Natural killer cell treated with Interleukin-12 subunit alpha and Interleukin-12 subunit beta and Interleukin-15 and Interleukin-18, amount 100 ng/mL, for 72 hours (primary cell): ENCODE measurements around the gene MYL2. TPM values are rescaled to one million over a fixed set of nuclear protein-coding genes. Genes with fewer than 3 reads are reported as not detected.
"Not testable (repeated sequence)": the region's sequence is repeated elsewhere in the genome, so short reads cannot be mapped to it uniquely, and the experiment has no call there.

ENCODE experiments used
- ATAC-seq, 2 donors: fragments of 150-1000 bp; cut with Tn5 transposase in 1 of 2; sonication (Bioruptor Pico), chemical (Tn5 transposase) in 1 of 2; 2 replicates each; pipeline ENCODE4 v1.10.0; 2021
- DNase-seq: peaks from one replicate; pipeline ENCODE4 v3.0.0; 2022; ENCODE audit warnings: low spot score
- H3K27ac Mint-ChIP-seq, 2 donors: 1 replicate in 1 of 2; 2 replicates in 1 of 2; pipeline ENCODE4 v1.8.0; 2022; ENCODE audit warnings: mixed read lengths in 2 of 2, mild to moderate bottlenecking in 1 of 2, moderate library complexity in 1 of 2
- H3K27me3 Mint-ChIP-seq, 2 donors: 1 replicate in 1 of 2; 2 replicates in 1 of 2; pipeline ENCODE4 v1.8.0; 2022; ENCODE audit warnings: mixed read lengths in 2 of 2
- H3K36me3 Mint-ChIP-seq: one replicate; pipeline ENCODE4 v1.8.0; 2022; ENCODE audit warnings: mixed read lengths
- H3K4me1 Mint-ChIP-seq, 2 donors: 1 replicate in 1 of 2; 2 replicates in 1 of 2; pipeline ENCODE4 v1.8.0; 2022; ENCODE audit warnings: low read depth in 2 of 2, mixed read lengths in 2 of 2, mild to moderate bottlenecking in 1 of 2
- H3K4me3 Mint-ChIP-seq: one replicate; pipeline ENCODE4 v1.8.0; 2022; ENCODE audit warnings: mixed read lengths
- H3K9me3 Mint-ChIP-seq: 2 replicates; pipeline ENCODE4 v1.8.0; 2022; ENCODE audit warnings: mixed read lengths
- total RNA-seq, 2 donors: library from RNA; stranded (reverse); gene quantifications; one replicate each; pipeline ENCODE4 v1.2.3, GENCODE V29; 2022

MYL2 gene
- not detected for total RNA-seq

- Mint-ChIP-seq H3K27me3 (peaks cover 2 to 12% of the 10 kb centered on the region in 2 donors), H3K36me3 (no peaks in the 10 kb centered on the region), H3K27ac (no peak within 1 kb of the TSS), H3K9me3 (no peaks in the 10 kb centered on the region), H3K4me1 (peaks cover 0 to 3% of the 10 kb centered on the region in 2 donors), H3K4me3 (no peak within 1 kb of the TSS)
- ATAC-seq = no peak
- DNase-seq = no peak
Observed at GRCh38 chr12:110920324-110920910, at the start of gene MYL2. TSS of gene MYL2 (minus strand) at chr12:110920579. CDS start at chr12:110920529, 50 bp downstream.

- H3K4me1 Mint-ChIP-seq = no peaks in the 10 kb centered on the region
- H3K27me3 Mint-ChIP-seq = peaks cover 16 to 18% of the 10 kb centered on the region in 2 donors
- H3K4me3 Mint-ChIP-seq = no peak overlapping the region
- ATAC-seq (no peak), DNase-seq (no peak)
- H3K9me3 Mint-ChIP-seq = no peaks in the 10 kb centered on the region
- no peak overlapping the region for H3K27ac Mint-ChIP-seq
- H3K36me3 Mint-ChIP-seq = no peaks in the 10 kb centered on the region
Observed at GRCh38 chr12:110966081-110966760, 45.8 kb upstream of the MYL2 start.

- H3K27me3 Mint-ChIP-seq = peaks cover 16 to 23% of the 10 kb centered on the region in 2 donors
- no peaks in the 10 kb centered on the region for H3K9me3 Mint-ChIP-seq
- H3K4me3 Mint-ChIP-seq = no peak overlapping the region
- H3K36me3 Mint-ChIP-seq = no peaks in the 10 kb centered on the region
- H3K4me1 Mint-ChIP-seq = no peaks in the 10 kb centered on the region
- no peak for DNase-seq
- no peak for ATAC-seq
- H3K27ac Mint-ChIP-seq = no peak overlapping the region
Observed at GRCh38 chr12:110965574-110965973, 45.2 kb upstream of the MYL2 start.

- H3K4me3 Mint-ChIP-seq = no peak overlapping the region
Observed at GRCh38 chr12:110960795-110961194, 40.4 kb upstream of the MYL2 start.

GRCh38 chr12:110957652-110958051 is 37.3 kb upstream of the MYL2 start:
- H3K27ac Mint-ChIP-seq = no peak overlapping the region
- ATAC-seq (no peak), DNase-seq (no peak)
- no peaks in the 10 kb centered on the region for H3K9me3 Mint-ChIP-seq
- H3K27me3 Mint-ChIP-seq = peaks cover 10 to 30% of the 10 kb centered on the region in 2 donors
- H3K4me3 Mint-ChIP-seq = no peak overlapping the region
- no peaks in the 10 kb centered on the region for H3K4me1 Mint-ChIP-seq
- no peaks in the 10 kb centered on the region for H3K36me3 Mint-ChIP-seq

More at GRCh38 chr12:110960795-110961194, 40.4 kb upstream of the MYL2 start:
- no peak for DNase-seq
- no peak for ATAC-seq
- H3K4me1 Mint-ChIP-seq = no peaks in the 10 kb centered on the region
- no peaks in the 10 kb centered on the region for H3K9me3 Mint-ChIP-seq
- peaks cover 16 to 32% of the 10 kb centered on the region in 2 donors for H3K27me3 Mint-ChIP-seq
- no peak overlapping the region for H3K27ac Mint-ChIP-seq
- no peaks in the 10 kb centered on the region for H3K36me3 Mint-ChIP-seq

- ATAC-seq (no peak), DNase-seq (no peak)
- Mint-ChIP-seq H3K9me3 (no peaks in the 10 kb centered on the region), H3K36me3 (no peaks in the 10 kb centered on the region), H3K27ac (no peak overlapping the region), H3K4me3 (no peak overlapping the region), H3K27me3 (peaks cover 9 to 30% of the 10 kb centered on the region in 2 donors), H3K4me1 (no peaks in the 10 kb centered on the region)
Observed at GRCh38 chr12:110957159-110957558, 36.8 kb upstream of the MYL2 start.

GRCh38 chr12:110950867-110951266 is 30.5 kb upstream of the MYL2 start:
- H3K9me3 Mint-ChIP-seq, H3K4me3 Mint-ChIP-seq, H3K4me1 Mint-ChIP-seq, DNase-seq, ATAC-seq, H3K36me3 Mint-ChIP-seq, H3K27me3 Mint-ChIP-seq, H3K27ac Mint-ChIP-seq: not testable (repeated sequence)

- not testable (repeated sequence) for DNase-seq, H3K27me3 Mint-ChIP-seq, H3K27ac Mint-ChIP-seq, ATAC-seq, H3K9me3 Mint-ChIP-seq, H3K4me1 Mint-ChIP-seq, H3K4me3 Mint-ChIP-seq, H3K36me3 Mint-ChIP-seq
Observed at GRCh38 chr12:110950466-110950865, 30.1 kb upstream of the MYL2 start.

GRCh38 chr12:110948041-110948440 is 27.7 kb upstream of the MYL2 start:
- H3K4me1 Mint-ChIP-seq = no peaks in the 10 kb centered on the region
- DNase-seq = no peak
- no peak overlapping the region for H3K4me3 Mint-ChIP-seq
- H3K36me3 Mint-ChIP-seq = no peaks in the 10 kb centered on the region
- ATAC-seq = no peak
- H3K27me3 Mint-ChIP-seq = peaks cover 7 to 17% of the 10 kb centered on the region in 2 donors
- H3K27ac Mint-ChIP-seq = no peak overlapping the region
- H3K9me3 Mint-ChIP-seq = no peaks in the 10 kb centered on the region

GRCh38 chr12:110943373-110943772 is 23.0 kb upstream of the MYL2 start:
- H3K4me3 Mint-ChIP-seq = no peak overlapping the region
- H3K9me3 Mint-ChIP-seq = no peaks in the 10 kb centered on the region
- no peak overlapping the region for H3K27ac Mint-ChIP-seq
- DNase-seq (no peak), ATAC-seq (no peak)
- H3K4me1 Mint-ChIP-seq = no peaks in the 10 kb centered on the region
- no peaks in the 10 kb centered on the region for H3K36me3 Mint-ChIP-seq
- H3K27me3 Mint-ChIP-seq = peaks cover 12 to 26% of the 10 kb centered on the region in 2 donors

GRCh38 chr12:110941391-110941790 is 21.0 kb upstream of the MYL2 start:
- no peaks in the 10 kb centered on the region for H3K9me3 Mint-ChIP-seq
- peaks cover 17 to 39% of the 10 kb centered on the region in 2 donors for H3K27me3 Mint-ChIP-seq
- H3K4me3 Mint-ChIP-seq = no peak overlapping the region
- ATAC-seq (no peak), DNase-seq (no peak)
- H3K27ac Mint-ChIP-seq = no peak overlapping the region
- H3K36me3 Mint-ChIP-seq = no peaks in the 10 kb centered on the region
- H3K4me1 Mint-ChIP-seq = peaks cover 3 to 6% of the 10 kb centered on the region in 2 donors

- Mint-ChIP-seq H3K4me3 (no peak overlapping the region), H3K36me3 (no peaks in the 10 kb centered on the region), H3K9me3 (no peaks in the 10 kb centered on the region), H3K4me1 (peaks cover 3 to 6% of the 10 kb centered on the region in 2 donors), H3K27ac (no peak overlapping the region), H3K27me3 (peaks cover 17 to 43% of the 10 kb centered on the region in 2 donors)
- ATAC-seq = peak in 1 of 2 donors; percentile 40
- no peak for DNase-seq
Observed at GRCh38 chr12:110940933-110941332, 20.6 kb upstream of the MYL2 start.

GRCh38 chr12:110940296-110940695 is 19.9 kb upstream of the MYL2 start:
- Mint-ChIP-seq H3K27me3 (peaks cover 17 to 44% of the 10 kb centered on the region in 2 donors), H3K36me3 (no peaks in the 10 kb centered on the region), H3K27ac (no peak overlapping the region), H3K4me3 (no peak overlapping the region), H3K4me1 (peaks cover 3 to 6% of the 10 kb centered on the region in 2 donors), H3K9me3 (no peaks in the 10 kb centered on the region)
- DNase-seq (no peak), ATAC-seq (no peak)

- ATAC-seq (peak in 1 of 2 donors; percentile 67), DNase-seq (no peak)
- no peaks in the 10 kb centered on the region for H3K36me3 Mint-ChIP-seq
- no peaks in the 10 kb centered on the region for H3K9me3 Mint-ChIP-seq
- no peak overlapping the region for H3K4me3 Mint-ChIP-seq
- no peak overlapping the region for H3K27ac Mint-ChIP-seq
- H3K4me1 Mint-ChIP-seq = peaks cover 3 to 6% of the 10 kb centered on the region in 2 donors
- peaks cover 7 to 33% of the 10 kb centered on the region in 2 donors for H3K27me3 Mint-ChIP-seq
Observed at GRCh38 chr12:110937104-110937641, 16.8 kb upstream of the MYL2 start.
